Fibroblast of upper back skin (primary cell): Measurements from ENCODE around the gene HSPA12A.

Experiments used
- DNase-seq: peaks from one replicate; pipeline ENCODE4 v3.0.0-alpha.2; 2013

Gene HSPA12A

DNA sequence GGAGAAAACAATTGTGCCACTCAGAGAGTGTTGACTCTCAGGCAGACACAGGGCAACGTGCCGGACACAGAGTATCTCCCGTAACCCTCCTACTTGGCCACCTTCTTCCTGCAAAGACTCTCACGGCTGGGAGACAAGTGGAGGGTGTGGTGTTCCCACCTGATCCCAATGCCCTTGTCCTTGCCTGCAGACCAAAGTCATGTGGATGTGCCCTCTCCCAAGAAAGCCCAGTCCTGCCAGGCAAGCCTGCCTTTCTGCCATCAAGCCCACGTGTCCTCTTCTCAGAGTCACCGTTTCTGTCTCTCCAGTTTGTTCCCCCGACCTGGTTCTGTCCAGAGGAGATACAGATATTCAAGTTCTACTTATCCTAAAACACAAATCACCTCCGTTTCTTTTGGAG lies 120.9 kb downstream of the HSPA12A start:
- no peak for DNase-seq
